T-cell (primary cell): ENCODE results near the gene CAPS. TPM values are rescaled to one million over a fixed set of nuclear protein-coding genes. Genes with fewer than 3 reads are reported as not detected.

Source experiments
- ATAC-seq, 4 experiments: fragments of 200-7000 bp in 3 of 4; fragments of 150-1000 bp in 1 of 4; cut with Tn5 transposase; replicated peaks in 1 of 4; 1 replicate in 3 of 4; 2 replicates in 1 of 4; pipeline ENCODE4 v1.10.0; 2021; ENCODE audit warnings: moderate library complexity in 3 of 4, mild to moderate bottlenecking in 2 of 4, moderate number of reproducible peaks in 1 of 4
- CTCF ChIA-PET, 2 donors: fragments of 300-600 bp; sonication (Branson Sonifier 250); formaldehyde crosslinking; loops; one replicate each; lab custom pipeline; 2022; ENCODE audit warnings: antibody characterized with exemption in 2 of 2; lab: Charles Lee
- POLR2A ChIA-PET, 2 donors: fragments of 300-600 bp; sonication (Branson Sonifier 250); formaldehyde crosslinking; loops; one replicate each; lab custom pipeline; 2022; ENCODE audit warnings: antibody characterized with exemption in 2 of 2; lab: Charles Lee
- DNase-seq, 35 experiments: peaks; one replicate each; pipeline versions ENCODE4 v3.0.0 to v3.0.0-alpha.2; 2013 to 2023
- H3K27ac ChIP-seq: one replicate; pipeline ENCODE4 v1.5.1; 2013; ENCODE audit warnings: low read length
- H3K27me3 ChIP-seq, 2 experiments: replicated peaks in 1 of 2; 1 replicate in 1 of 2; 2 replicates in 1 of 2; pipeline versions ENCODE4 v1.6.1 to v1.7.0; 2013; ENCODE audit warnings: low read length in 1 of 2, mixed read lengths in 1 of 2; ENCODE audit not compliant: control insufficient read depth in 2 of 2, insufficient read depth in 2 of 2; ENCODE audit errors: extremely low read depth in 1 of 2
- H3K36me3 ChIP-seq, 2 donors: 1 replicate in 1 of 2; 2 replicates in 1 of 2; pipeline versions ENCODE4 v1.6.1 to v1.7.0; 2013; ENCODE audit warnings: low read length in 1 of 2; ENCODE audit not compliant: control insufficient read depth in 2 of 2, insufficient read depth in 1 of 2; ENCODE audit errors: extremely low read depth in 1 of 2
- H3K4me1 ChIP-seq, 2 experiments: 1 replicate in 1 of 2; 2 replicates in 1 of 2; pipeline versions ENCODE4 v1.6.1 to v1.7.0; 2013; ENCODE audit warnings: low read length in 2 of 2, mixed read lengths in 1 of 2; ENCODE audit not compliant: insufficient read depth in 2 of 2, control insufficient read depth in 1 of 2; ENCODE audit errors: extremely low read depth in 1 of 2
- H3K4me3 ChIP-seq, 2 donors: 1 replicate in 1 of 2; 2 replicates in 1 of 2; pipeline versions ENCODE4 v1.5.1 to v1.7.0; 2013; ENCODE audit warnings: mild to moderate bottlenecking in 2 of 2, low read length in 1 of 2, moderate library complexity in 1 of 2; ENCODE audit not compliant: control insufficient read depth in 1 of 2; ENCODE audit errors: extremely low read depth in 1 of 2
- H3K9me3 ChIP-seq: 2 replicates; pipeline ENCODE4 v1.7.0; 2013
- H3K27ac Mint-ChIP-seq, 2 donors: one replicate each; pipeline ENCODE4 v1.8.0; 2020 to 2021; ENCODE audit warnings: mild to moderate bottlenecking in 2 of 2, mixed read lengths in 2 of 2
- H3K27me3 Mint-ChIP-seq, 2 donors: one replicate each; pipeline ENCODE4 v1.8.0; 2021 to 2022; ENCODE audit warnings: mixed read lengths in 2 of 2
- H3K36me3 Mint-ChIP-seq: one replicate; pipeline ENCODE4 v1.8.0; 2021; ENCODE audit warnings: mixed read lengths
- H3K4me1 Mint-ChIP-seq, 3 donors: one replicate each; pipeline ENCODE4 v1.8.0; 2020 to 2022; ENCODE audit warnings: mixed read lengths in 3 of 3, mild to moderate bottlenecking in 1 of 3
- H3K4me3 Mint-ChIP-seq, 3 donors: one replicate each; pipeline ENCODE4 v1.8.0; 2020 to 2022; ENCODE audit warnings: mild to moderate bottlenecking in 3 of 3, mixed read lengths in 3 of 3, moderate library complexity in 3 of 3
- H3K9me3 Mint-ChIP-seq, 3 donors: one replicate each; pipeline ENCODE4 v1.8.0; 2020 to 2022; ENCODE audit warnings: mixed read lengths in 3 of 3
- WGBS: methylation state at CpG from one replicate; pipeline ENCODE4 v1.1.5; 2013; ENCODE audit warnings: missing lambda C conversion rate; ENCODE audit not compliant: insufficient coverage; 5-methylcytosine and 5-hydroxymethylcytosine counted together
- total RNA-seq, 35 experiments: library from RNA in 6 of 35; stranded (reverse) in 6 of 35; fragments of 120-200 nt in 1 of 35; gene quantifications; one replicate each; pipeline versions ENCODE4 v1.2.1 to v1.2.4 and lab custom pipeline; 2013 to 2026

CAPS gene
- total RNA-seq, 5 donors from 2014 or later (not counting 1 experiment from before 2014, with no cell fraction given) = 43.3 to 74.8 (median 69.8) TPM

DNA sequence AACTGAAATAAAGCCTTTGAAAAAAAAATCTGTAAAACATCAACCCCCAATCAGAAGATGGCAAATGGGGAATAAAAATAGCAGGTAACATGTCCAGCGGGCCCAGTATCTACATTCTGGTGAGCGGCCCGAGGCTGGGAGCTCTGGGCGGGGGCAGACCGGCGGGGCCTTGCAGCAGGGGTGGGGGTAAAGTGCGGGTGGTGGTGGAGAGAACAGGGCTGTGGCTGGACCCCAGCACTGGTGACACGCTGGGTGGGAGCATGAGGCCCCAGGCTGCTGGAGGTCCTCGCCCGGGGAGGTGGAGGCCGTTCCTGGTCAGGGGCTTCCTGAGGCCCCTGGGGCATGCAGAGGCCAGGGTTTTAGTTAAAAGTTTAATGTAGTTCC is 1.7 kb downstream of the CAPS start:
- Mint-ChIP-seq H3K4me3 (no peak overlapping the region), H3K4me1 (no peaks in the 10 kb centered on the region), H3K36me3 (peaks cover 3% of the 10 kb centered on the region), H3K27ac (no peak overlapping the region), H3K27me3 (no peaks in the 10 kb centered on the region), H3K9me3 (no peaks in the 10 kb centered on the region)
- Histone ChIP-seq H3K27ac (no peak overlapping the region), H3K4me3 (no peak overlapping the region), H3K36me3 (peaks cover 25 to 63% of the 10 kb centered on the region in 2 donors), H3K4me1 (no peaks in the 10 kb centered on the region), H3K27me3 (no peaks in the 10 kb centered on the region), H3K9me3 (no peaks in the 10 kb centered on the region)
- CTCF ChIA-PET = no interaction called here
- ATAC-seq = peak in 1 of 4 experiments; percentile 10
- POLR2A ChIA-PET = no interaction called here
- WGBS = 93% methylated on average over 7 of the region's 11 CpGs
- DNase-seq = no peak

GRCh38 chr19:5916181-5916708 is 2.2 kb downstream of the CAPS start:
- H3K27ac Mint-ChIP-seq = no peak overlapping the region
- ChIA-PET POLR2A (no interaction called here), CTCF (no interaction called here)
- H3K4me3 Mint-ChIP-seq = no peak overlapping the region
- WGBS = 93% methylated on average over 13 of the region's 14 CpGs
- Histone ChIP-seq H3K27ac (no peak overlapping the region), H3K36me3 (peaks cover 29 to 67% of the 10 kb centered on the region in 2 donors), H3K27me3 (no peaks in the 10 kb centered on the region), H3K9me3 (no peaks in the 10 kb centered on the region), H3K4me3 (no peak overlapping the region), H3K4me1 (no peaks in the 10 kb centered on the region)
- peaks cover 3% of the 10 kb centered on the region for H3K36me3 Mint-ChIP-seq
- DNase-seq (no peak), ATAC-seq (no peak)
- no peaks in the 10 kb centered on the region for H3K27me3 Mint-ChIP-seq
- H3K9me3 Mint-ChIP-seq = no peaks in the 10 kb centered on the region
- no peaks in the 10 kb centered on the region for H3K4me1 Mint-ChIP-seq

DNA sequence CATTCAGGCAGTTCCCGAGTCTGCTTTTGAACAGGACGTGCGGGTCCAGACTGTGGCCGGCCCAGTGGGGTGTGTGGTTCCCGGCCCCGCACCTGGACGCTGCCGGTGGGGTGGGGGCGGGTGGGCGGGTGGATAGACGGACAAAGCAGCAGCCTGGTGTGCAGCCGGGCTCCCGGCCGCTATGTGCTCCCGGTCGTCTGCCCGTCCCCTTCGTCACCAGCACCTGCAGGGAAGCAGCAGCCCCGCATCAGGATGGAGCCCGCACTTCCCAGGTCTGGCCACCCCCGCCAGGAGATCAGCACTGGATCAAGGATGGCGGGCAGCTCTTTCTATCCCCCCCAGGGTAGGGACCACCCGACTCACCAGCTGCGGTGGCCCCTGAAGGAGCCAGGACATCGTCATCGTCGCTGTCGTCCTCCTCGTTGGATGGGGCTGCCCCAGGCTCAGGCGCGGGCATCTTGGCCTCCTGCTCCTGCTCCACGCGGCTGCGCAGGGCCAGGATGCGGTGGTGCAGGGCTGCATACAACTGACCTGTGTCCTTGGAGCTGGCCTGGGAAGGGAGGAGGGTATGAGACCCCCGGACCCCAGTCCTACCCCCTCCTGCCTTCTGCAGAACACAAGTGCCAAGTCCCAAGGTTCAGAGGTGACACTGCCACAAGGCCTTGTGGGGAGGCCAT is 3.5 kb downstream of the CAPS start:
- CTCF ChIA-PET = no interaction called here
- H3K36me3 ChIP-seq = peaks cover 35 to 79% of the 10 kb centered on the region in 2 donors
- H3K9me3 Mint-ChIP-seq = no peaks in the 10 kb centered on the region
- no peaks in the 10 kb centered on the region for H3K27me3 Mint-ChIP-seq
- H3K27ac ChIP-seq = no peak overlapping the region
- no peak overlapping the region for H3K4me3 Mint-ChIP-seq
- 95% methylated on average over 30 of the region's 36 CpGs for WGBS
- H3K4me1 Mint-ChIP-seq = no peaks in the 10 kb centered on the region
- no peak overlapping the region for H3K4me3 ChIP-seq
- POLR2A ChIA-PET = no interaction called here
- H3K36me3 Mint-ChIP-seq = peaks cover 12% of the 10 kb centered on the region
- no peaks in the 10 kb centered on the region for H3K9me3 ChIP-seq
- H3K27ac Mint-ChIP-seq = no peak overlapping the region
- no peaks in the 10 kb centered on the region for H3K4me1 ChIP-seq
- no peaks in the 10 kb centered on the region for H3K27me3 ChIP-seq
- ATAC-seq (no peak), DNase-seq (no peak)

DNA sequence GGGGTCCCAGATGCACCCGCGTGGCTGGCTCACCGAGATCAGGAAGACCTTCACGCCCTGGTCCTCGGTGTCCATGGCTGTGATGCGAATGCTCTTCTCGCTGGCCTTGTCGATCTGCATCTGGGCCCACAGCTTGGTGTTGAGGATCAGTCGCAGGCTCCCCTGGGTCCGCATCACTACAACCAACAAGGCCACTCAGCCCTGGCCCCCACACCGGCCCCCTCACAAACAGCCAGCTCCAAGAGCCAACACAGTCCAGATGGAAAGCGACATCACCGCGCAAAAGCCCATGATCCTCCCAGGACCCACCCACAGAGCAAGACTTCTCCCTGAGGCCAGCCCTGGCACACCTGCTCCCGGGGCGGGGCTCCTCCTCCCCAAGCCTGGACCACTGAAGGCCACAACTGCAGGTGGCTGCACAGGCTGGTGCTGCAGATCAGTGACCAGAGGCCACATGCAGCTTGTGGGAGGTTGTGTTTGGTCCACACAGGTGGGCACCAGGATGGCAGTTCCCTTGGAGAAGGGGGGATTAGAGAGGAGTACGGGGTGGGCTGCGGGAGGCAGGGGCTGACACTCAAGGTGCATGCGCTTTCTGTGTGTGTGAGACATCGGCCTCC is 4.5 kb downstream of the CAPS start:
- Histone ChIP-seq H3K27me3 (no peaks in the 10 kb centered on the region), H3K4me3 (no peak overlapping the region), H3K36me3 (peaks cover 37 to 87% of the 10 kb centered on the region in 2 donors), H3K27ac (no peak overlapping the region), H3K9me3 (no peaks in the 10 kb centered on the region), H3K4me1 (no peaks in the 10 kb centered on the region)
- ATAC-seq = no peak
- Mint-ChIP-seq H3K36me3 (peaks cover 19% of the 10 kb centered on the region), H3K4me3 (no peak overlapping the region), H3K27me3 (no peaks in the 10 kb centered on the region), H3K27ac (no peak overlapping the region), H3K4me1 (no peaks in the 10 kb centered on the region), H3K9me3 (no peaks in the 10 kb centered on the region)
- 96% methylated on average over 16 of the region's 20 CpGs for WGBS
- POLR2A ChIA-PET = no interaction called here
- CTCF ChIA-PET = no interaction called here
- DNase-seq = no peak

- H3K27me3 Mint-ChIP-seq = no peaks in the 10 kb centered on the region
Measured at GRCh38 chr19:5921516-5922160, 7.6 kb downstream of the CAPS start.

GRCh38 chr19:5922161-5922545 is 8.1 kb downstream of the CAPS start:
- Histone ChIP-seq H3K4me1 (no peaks in the 10 kb centered on the region), H3K27ac (no peak overlapping the region), H3K9me3 (no peaks in the 10 kb centered on the region), H3K4me3 (no peak overlapping the region), H3K36me3 (peaks cover 51 to 96% of the 10 kb centered on the region in 2 donors), H3K27me3 (no peaks in the 10 kb centered on the region)
- Mint-ChIP-seq H3K4me1 (no peaks in the 10 kb centered on the region), H3K9me3 (no peaks in the 10 kb centered on the region), H3K27me3 (no peaks in the 10 kb centered on the region), H3K36me3 (peaks cover 35% of the 10 kb centered on the region), H3K4me3 (no peak overlapping the region), H3K27ac (peak overlapping the region in 1 of 2 donors; percentile 50)
- DNase-seq = no peak
- WGBS = 95% methylated on average over 6 of the region's 12 CpGs
- ChIA-PET POLR2A (no interaction called here), CTCF (interaction anchor here in 1 of 2 donors (0.6 kb wide), 1 partner anchor 177 kb away, joined by 4 read pairs; no protein-coding TSS in a partner anchor)
- no peak for ATAC-seq

More at GRCh38 chr19:5921516-5922160, 7.6 kb downstream of the CAPS start:
- Mint-ChIP-seq H3K4me3 (no peak overlapping the region), H3K36me3 (peaks cover 33% of the 10 kb centered on the region), H3K27ac (peak overlapping the region in 1 of 2 donors; percentile 50), H3K4me1 (no peaks in the 10 kb centered on the region), H3K9me3 (no peaks in the 10 kb centered on the region)
- Histone ChIP-seq H3K36me3 (peaks cover 51 to 96% of the 10 kb centered on the region in 2 donors), H3K9me3 (no peaks in the 10 kb centered on the region), H3K4me1 (no peaks in the 10 kb centered on the region), H3K27me3 (no peaks in the 10 kb centered on the region), H3K27ac (no peak overlapping the region), H3K4me3 (no peak overlapping the region)
- 97% methylated on average over 19 of the region's 21 CpGs for WGBS
- DNase-seq = no peak
- no peak for ATAC-seq
- ChIA-PET CTCF (no interaction called here), POLR2A (no interaction called here)
